Bronchial epithelial cell (primary cell): ENCODE results near the gene MINDY4. TPM values are rescaled to one million over a fixed set of nuclear protein-coding genes. Genes with fewer than 3 reads are reported as not detected.

Source experiments
- DNase-seq: peaks from one replicate; pipeline ENCODE4 v3.0.0-alpha.2; 2010; ENCODE audit warnings: low read depth
- FAIRE-seq: peaks from 2 replicates; lab custom pipeline; 2011; peaks lifted over from hg19 to GRCh38; lab: Jason Lieb, UNC
- H3K27me3 ChIP-seq: 2 replicates; pipeline ENCODE4 v1.5.1; 2011; ENCODE audit warnings: low read length; ENCODE audit not compliant: control insufficient read depth, insufficient read depth
- H3K36me3 ChIP-seq: 2 replicates; pipeline ENCODE4 v1.5.1; 2011; ENCODE audit warnings: low read length; ENCODE audit not compliant: control insufficient read depth, insufficient read depth
- H3K4me3 ChIP-seq: 2 replicates; pipeline ENCODE4 v1.5.1; 2011; ENCODE audit warnings: mild to moderate bottlenecking, low read depth, low read length, control low read depth
- total RNA-seq: library from RNA; depleted of rRNA; stranded (reverse); fragments of >200 nt; gene quantifications from 2 replicates; pipeline ENCODE4 v1.2.1, GENCODE V29; 2014
- TF ChIP-seq, protein P1 (sequence below): IDR thresholded peaks from 2 replicates; pipeline ENCODE4 v1.5.1; 2011; ENCODE audit warnings: mild to moderate bottlenecking, moderate library complexity, low read length, control low read depth, inconsistent platforms; ENCODE audit not compliant: insufficient read depth, severe bottlenecking

The MINDY4 gene
- total RNA-seq, 1 donor from 2014 or later, result 1.1 TPM

- H3K4me3 ChIP-seq, result no peak overlapping the region
- peaks cover 4% of the 10 kb centered on the region for H3K27me3 ChIP-seq
- TF ChIP-seq, protein P1, sequence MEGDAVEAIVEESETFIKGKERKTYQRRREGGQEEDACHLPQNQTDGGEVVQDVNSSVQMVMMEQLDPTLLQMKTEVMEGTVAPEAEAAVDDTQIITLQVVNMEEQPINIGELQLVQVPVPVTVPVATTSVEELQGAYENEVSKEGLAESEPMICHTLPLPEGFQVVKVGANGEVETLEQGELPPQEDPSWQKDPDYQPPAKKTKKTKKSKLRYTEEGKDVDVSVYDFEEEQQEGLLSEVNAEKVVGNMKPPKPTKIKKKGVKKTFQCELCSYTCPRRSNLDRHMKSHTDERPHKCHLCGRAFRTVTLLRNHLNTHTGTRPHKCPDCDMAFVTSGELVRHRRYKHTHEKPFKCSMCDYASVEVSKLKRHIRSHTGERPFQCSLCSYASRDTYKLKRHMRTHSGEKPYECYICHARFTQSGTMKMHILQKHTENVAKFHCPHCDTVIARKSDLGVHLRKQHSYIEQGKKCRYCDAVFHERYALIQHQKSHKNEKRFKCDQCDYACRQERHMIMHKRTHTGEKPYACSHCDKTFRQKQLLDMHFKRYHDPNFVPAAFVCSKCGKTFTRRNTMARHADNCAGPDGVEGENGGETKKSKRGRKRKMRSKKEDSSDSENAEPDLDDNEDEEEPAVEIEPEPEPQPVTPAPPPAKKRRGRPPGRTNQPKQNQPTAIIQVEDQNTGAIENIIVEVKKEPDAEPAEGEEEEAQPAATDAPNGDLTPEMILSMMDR, result no peak
- DNase-seq, result no peak
- H3K36me3 ChIP-seq, result no peaks in the 10 kb centered on the region
- FAIRE-seq, result no peak
Observed at GRCh38 chr7:30934225-30934624, 163.0 kb downstream of the MINDY4 start.

- TF ChIP-seq, protein P1, result no peak
Observed at GRCh38 chr7:30934732-30935568, 163.7 kb downstream of the MINDY4 start.

GRCh38 chr7:30935569-30935877 lies 164.3 kb downstream of the MINDY4 start:
- H3K36me3 ChIP-seq, result no peaks in the 10 kb centered on the region
- TF ChIP-seq, protein P1, result no peak
- DNase-seq (no peak), FAIRE-seq (no peak)
- no peak overlapping the region for H3K4me3 ChIP-seq
- peaks cover 4% of the 10 kb centered on the region for H3K27me3 ChIP-seq

More at GRCh38 chr7:30934732-30935568, 163.7 kb downstream of the MINDY4 start:
- Histone ChIP-seq H3K36me3 (no peaks in the 10 kb centered on the region), H3K4me3 (no peak overlapping the region), H3K27me3 (peaks cover 4% of the 10 kb centered on the region)
- DNase-seq (no peak), FAIRE-seq (no peak)

- peaks cover 5% of the 10 kb centered on the region for H3K27me3 ChIP-seq
- no peak overlapping the region for H3K4me3 ChIP-seq
- H3K36me3 ChIP-seq, result no peaks in the 10 kb centered on the region
- FAIRE-seq, result no peak
- TF ChIP-seq, protein P1, result no peak
- no peak for DNase-seq
Observed at GRCh38 chr7:30936650-30937245, 165.5 kb downstream of the MINDY4 start.

DNA sequence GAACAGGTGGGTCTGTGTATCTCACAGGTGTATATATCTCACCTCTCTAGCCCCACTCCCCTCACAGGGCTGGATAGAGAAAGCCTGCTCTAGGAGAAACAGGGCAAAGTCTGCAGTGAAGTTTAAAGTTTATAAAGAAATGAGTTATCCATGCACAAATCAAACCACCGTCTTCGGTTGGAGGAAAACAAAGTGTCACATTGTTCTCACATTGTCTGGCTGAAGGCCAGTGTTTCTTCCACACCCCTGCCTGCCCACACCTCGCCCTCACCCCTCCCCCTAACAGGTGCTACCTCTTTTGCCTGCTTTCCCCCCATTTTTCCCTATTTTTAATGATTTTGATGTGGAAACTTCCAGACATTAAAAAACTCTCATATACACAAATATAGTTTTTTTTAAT lies 166.2 kb downstream of the MINDY4 start:
- Histone ChIP-seq H3K27me3 (peaks cover 5% of the 10 kb centered on the region), H3K4me3 (no peak overlapping the region), H3K36me3 (no peaks in the 10 kb centered on the region)
- TF ChIP-seq, protein P1, result no peak
- no peak for FAIRE-seq
- DNase-seq, result no peak
